RWPE2 (cell line): Measurements from ENCODE around the gene TCF12.
A peak's percentile ranks its signal among the peaks of the same experiment; 100 is the strongest.

Experiments
- ATAC-seq: fragments of 200-7000 bp; cut with Tn5 transposase; 3 replicates; pipeline ENCODE4 v1.9.1; 2021; ENCODE audit warnings: low read depth
- DNase-seq: peaks from one replicate; pipeline ENCODE4 v3.0.0-alpha.2; 2020; ENCODE audit warnings: low spot score
- H3K27ac ChIP-seq: fragments of 450-650 bp; 2 replicates; pipeline ENCODE4 v1.5.1; 2017; ENCODE audit warnings: mild to moderate bottlenecking; ENCODE audit not compliant: poor library complexity, severe bottlenecking
- H3K27me3 ChIP-seq: fragments of 250-450 bp; sonication (Bioruptor Pico); 2 replicates; pipeline ENCODE4 v1.5.1; 2021; ENCODE audit warnings: mild to moderate bottlenecking, moderate library complexity; ENCODE audit not compliant: insufficient read depth, poor library complexity, severe bottlenecking
- H3K36me3 ChIP-seq: fragments of 250-450 bp; sonication (Bioruptor Pico); 2 replicates; pipeline ENCODE4 v1.5.1; 2020; ENCODE audit warnings: low read depth, mild to moderate bottlenecking, moderate library complexity
- H3K4me1 ChIP-seq: fragments of 250-450 bp; sonication (Bioruptor Pico); 2 replicates; pipeline ENCODE4 v1.5.1; 2021; ENCODE audit warnings: mild to moderate bottlenecking, moderate library complexity; ENCODE audit not compliant: insufficient read depth, poor library complexity, severe bottlenecking
- H3K4me3 ChIP-seq: fragments of 250-450 bp; sonication (Bioruptor Pico); 2 replicates; pipeline ENCODE4 v1.5.1; 2021; ENCODE audit warnings: mild to moderate bottlenecking, moderate library complexity; ENCODE audit not compliant: severe bottlenecking
- H3K9me3 ChIP-seq: fragments of 250-450 bp; sonication (Bioruptor Pico); 2 replicates; pipeline ENCODE4 v1.5.1; 2021; ENCODE audit warnings: mild to moderate bottlenecking, moderate library complexity; ENCODE audit not compliant: severe bottlenecking
- TF ChIP-seq, protein P1 (sequence below): fragments of 450-650 bp; IDR thresholded peaks from one replicate; pipeline ENCODE4 v1.5.1; 2017; ENCODE audit warnings: mild to moderate bottlenecking, moderate library complexity; ENCODE audit not compliant: poor library complexity, severe bottlenecking

Gene TCF12

GRCh38 chr15:56917652-56918045 lies 795 bp upstream of the TCF12 start:
- Histone ChIP-seq H3K27ac (peak overlapping the region; percentile 77), H3K9me3 (no peaks in the 10 kb centered on the region), H3K4me1 (peaks cover 26% of the 10 kb centered on the region), H3K4me3 (peak overlapping the region; percentile 82), H3K36me3 (peaks cover 25% of the 10 kb centered on the region), H3K27me3 (no peaks in the 10 kb centered on the region)
- DNase-seq (no peak), ATAC-seq (no peak)
- TF ChIP-seq, protein P1, sequence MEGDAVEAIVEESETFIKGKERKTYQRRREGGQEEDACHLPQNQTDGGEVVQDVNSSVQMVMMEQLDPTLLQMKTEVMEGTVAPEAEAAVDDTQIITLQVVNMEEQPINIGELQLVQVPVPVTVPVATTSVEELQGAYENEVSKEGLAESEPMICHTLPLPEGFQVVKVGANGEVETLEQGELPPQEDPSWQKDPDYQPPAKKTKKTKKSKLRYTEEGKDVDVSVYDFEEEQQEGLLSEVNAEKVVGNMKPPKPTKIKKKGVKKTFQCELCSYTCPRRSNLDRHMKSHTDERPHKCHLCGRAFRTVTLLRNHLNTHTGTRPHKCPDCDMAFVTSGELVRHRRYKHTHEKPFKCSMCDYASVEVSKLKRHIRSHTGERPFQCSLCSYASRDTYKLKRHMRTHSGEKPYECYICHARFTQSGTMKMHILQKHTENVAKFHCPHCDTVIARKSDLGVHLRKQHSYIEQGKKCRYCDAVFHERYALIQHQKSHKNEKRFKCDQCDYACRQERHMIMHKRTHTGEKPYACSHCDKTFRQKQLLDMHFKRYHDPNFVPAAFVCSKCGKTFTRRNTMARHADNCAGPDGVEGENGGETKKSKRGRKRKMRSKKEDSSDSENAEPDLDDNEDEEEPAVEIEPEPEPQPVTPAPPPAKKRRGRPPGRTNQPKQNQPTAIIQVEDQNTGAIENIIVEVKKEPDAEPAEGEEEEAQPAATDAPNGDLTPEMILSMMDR = no peak

DNA sequence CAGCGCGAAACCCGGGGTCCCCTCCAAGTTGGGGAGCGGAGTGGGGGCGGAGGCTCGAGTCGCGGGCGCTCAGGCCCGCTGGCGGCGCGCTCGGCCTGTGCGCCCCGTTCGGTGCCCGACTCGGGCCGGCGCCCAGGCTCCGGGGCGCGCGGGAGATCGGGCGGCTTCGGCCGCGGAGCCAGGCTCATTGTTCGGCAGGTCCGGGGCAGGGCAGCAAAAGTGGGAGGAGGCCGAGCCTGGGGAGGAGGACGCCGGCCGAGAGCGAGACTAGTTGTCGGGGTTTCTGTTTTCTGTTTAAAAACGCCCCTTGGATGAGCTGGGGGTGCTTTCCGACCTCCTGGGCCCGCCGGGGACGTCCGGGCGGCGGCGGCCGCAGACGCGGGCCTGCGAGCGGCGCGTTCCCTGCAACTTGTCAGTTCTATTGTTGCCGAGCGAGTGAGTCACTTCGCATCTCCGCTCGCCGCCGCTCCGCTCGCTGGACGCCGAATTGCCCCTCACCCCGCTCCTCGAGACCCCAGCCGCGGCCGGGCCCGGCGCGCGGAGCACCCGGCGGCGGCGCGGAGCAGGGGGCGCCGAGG lies 676 bp downstream of the TCF12 start:
- Histone ChIP-seq H3K4me1 (peaks cover 41% of the 10 kb centered on the region), H3K36me3 (peaks cover 40% of the 10 kb centered on the region), H3K27ac (peak overlapping the region; percentile 77), H3K27me3 (no peaks in the 10 kb centered on the region), H3K9me3 (no peaks in the 10 kb centered on the region), H3K4me3 (peak overlapping the region; percentile 82)
- TF ChIP-seq, protein P1 = no peak
- DNase-seq (peak; percentile 78), ATAC-seq (peak; percentile 40)

GRCh38 chr15:56919609-56920366 lies 1.3 kb downstream of the TCF12 start:
- DNase-seq (no peak), ATAC-seq (peak; percentile 30)
- peaks cover 43% of the 10 kb centered on the region for H3K4me1 ChIP-seq
- TF ChIP-seq, protein P1 = no peak
- no peaks in the 10 kb centered on the region for H3K27me3 ChIP-seq
- H3K4me3 ChIP-seq = peak overlapping the region; percentile 82
- H3K27ac ChIP-seq = peak overlapping the region; percentile 77
- H3K36me3 ChIP-seq = peaks cover 47% of the 10 kb centered on the region
- H3K9me3 ChIP-seq = no peaks in the 10 kb centered on the region

DNA sequence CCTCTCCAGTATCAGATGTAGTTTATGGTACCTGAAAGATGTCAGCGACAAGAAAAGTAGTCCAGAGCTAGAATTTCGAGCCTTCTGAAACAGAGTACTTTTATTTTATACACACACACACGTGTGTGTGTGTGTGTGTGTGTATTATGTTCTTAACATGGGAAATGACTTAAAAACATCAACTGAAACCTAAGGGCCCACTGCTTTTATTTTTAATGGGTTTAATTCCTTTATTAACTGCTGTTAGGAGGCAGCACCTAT lies 1.9 kb downstream of the TCF12 start:
- Histone ChIP-seq H3K36me3 (peaks cover 48% of the 10 kb centered on the region), H3K4me1 (peaks cover 44% of the 10 kb centered on the region), H3K9me3 (no peaks in the 10 kb centered on the region), H3K27me3 (no peaks in the 10 kb centered on the region), H3K27ac (peak overlapping the region; percentile 77), H3K4me3 (peak overlapping the region; percentile 82)
- DNase-seq (no peak), ATAC-seq (no peak)
- TF ChIP-seq, protein P1 = no peak

GRCh38 chr15:56923174-56923591 lies 4.7 kb downstream of the TCF12 start:
- no peaks in the 10 kb centered on the region for H3K9me3 ChIP-seq
- H3K27me3 ChIP-seq = no peaks in the 10 kb centered on the region
- H3K4me3 ChIP-seq = no peak overlapping the region
- H3K36me3 ChIP-seq = peaks cover 65% of the 10 kb centered on the region
- no peak for DNase-seq
- peaks cover 57% of the 10 kb centered on the region for H3K4me1 ChIP-seq
- TF ChIP-seq, protein P1 = no peak
- no peak for ATAC-seq
- no peak overlapping the region for H3K27ac ChIP-seq
